ENCODE results near the gene PLEK2. TPM values are rescaled to one million over a fixed set of nuclear protein-coding genes. Genes with fewer than 3 reads are reported as not detected.

PLEK2 gene
- total RNA-seq, 2 donors from 2014 or later = 8.1 to 21.1 TPM

- no peak for TF ChIP-seq POLR2AphosphoS5 (IDR thresholded peaks at IDR 0.05)
- no peak for TF ChIP-seq POLR2A (IDR thresholded peaks at IDR 0.05)
- TF ChIP-seq CTCF (IDR thresholded peaks at IDR 0.05) = no peak
- Histone ChIP-seq H3K36me3 (no peaks in the 10 kb centered on the region), H3K4me1 (replicated peaks) (no peaks in the 10 kb centered on the region), H3K4me3 (no peak overlapping the region), H3K27ac (no peak overlapping the region), H3K27me3 (replicated peaks; ENCODE audit: insufficient read depth) (no peaks in the 10 kb centered on the region), H3K9me3 (no peaks in the 10 kb centered on the region)
- 86% methylated on average over 4 of the region's 4 CpGs for WGBS
- DNase-seq (ENCODE audit: low spot score) = no peak
- intact Hi-C loops (cut with DNase I) = no loop called here
Measured at GRCh38 chr14:67425608-67426007, 13.6 kb upstream of the PLEK2 start.

- intact Hi-C loops (cut with DNase I) = no loop called here
- Histone ChIP-seq H3K27ac (no peak overlapping the region), H3K27me3 (replicated peaks; ENCODE audit: insufficient read depth) (no peaks in the 10 kb centered on the region), H3K9me3 (no peaks in the 10 kb centered on the region), H3K36me3 (no peaks in the 10 kb centered on the region), H3K4me3 (no peak overlapping the region), H3K4me1 (replicated peaks) (no peaks in the 10 kb centered on the region)
- 51% methylated on average over 3 of the region's 3 CpGs for WGBS
- DNase-seq (ENCODE audit: low spot score) = no peak
- no peak for TF ChIP-seq POLR2A (IDR thresholded peaks at IDR 0.05)
- no peak for TF ChIP-seq CTCF (IDR thresholded peaks at IDR 0.05)
- no peak for TF ChIP-seq POLR2AphosphoS5 (IDR thresholded peaks at IDR 0.05)
Measured at GRCh38 chr14:67424539-67424938, 12.6 kb upstream of the PLEK2 start.

GRCh38 chr14:67423424-67423823 is 11.5 kb upstream of the PLEK2 start:
- intact Hi-C loops (cut with DNase I) = no loop called here
- no peak overlapping the region for H3K27ac ChIP-seq
- H3K4me1 ChIP-seq (replicated peaks) = no peaks in the 10 kb centered on the region
- DNase-seq (ENCODE audit: low spot score) = no peak
- no peak for TF ChIP-seq CTCF (IDR thresholded peaks at IDR 0.05)
- no peak for TF ChIP-seq POLR2AphosphoS5 (IDR thresholded peaks at IDR 0.05)
- no peak for TF ChIP-seq POLR2A (IDR thresholded peaks at IDR 0.05)
- no peaks in the 10 kb centered on the region for H3K27me3 ChIP-seq (replicated peaks; ENCODE audit: insufficient read depth)
- no peaks in the 10 kb centered on the region for H3K36me3 ChIP-seq
- WGBS = 80% methylated on average over 2 of the region's 2 CpGs
- H3K9me3 ChIP-seq = no peaks in the 10 kb centered on the region
- H3K4me3 ChIP-seq = no peak overlapping the region

- TF ChIP-seq POLR2AphosphoS5 (IDR thresholded peaks at IDR 0.05) (no peak), POLR2A (IDR thresholded peaks at IDR 0.05) (no peak), CTCF (IDR thresholded peaks at IDR 0.05) (no peak)
- DNase-seq (ENCODE audit: low spot score) = no peak
- Histone ChIP-seq H3K27me3 (replicated peaks; ENCODE audit: insufficient read depth) (no peaks in the 10 kb centered on the region), H3K4me3 (no peak overlapping the region), H3K27ac (no peak overlapping the region), H3K4me1 (replicated peaks) (no peaks in the 10 kb centered on the region), H3K9me3 (no peaks in the 10 kb centered on the region), H3K36me3 (no peaks in the 10 kb centered on the region)
- intact Hi-C loops (cut with DNase I) = no loop called here
- 94% methylated on average over 11 of the region's 11 CpGs for WGBS
Measured at GRCh38 chr14:67421356-67422224, 9.6 kb upstream of the PLEK2 start.

Data from prostate gland (tissue), 2 donors.